Measurements from ENCODE around the gene EPHA3.

DNA sequence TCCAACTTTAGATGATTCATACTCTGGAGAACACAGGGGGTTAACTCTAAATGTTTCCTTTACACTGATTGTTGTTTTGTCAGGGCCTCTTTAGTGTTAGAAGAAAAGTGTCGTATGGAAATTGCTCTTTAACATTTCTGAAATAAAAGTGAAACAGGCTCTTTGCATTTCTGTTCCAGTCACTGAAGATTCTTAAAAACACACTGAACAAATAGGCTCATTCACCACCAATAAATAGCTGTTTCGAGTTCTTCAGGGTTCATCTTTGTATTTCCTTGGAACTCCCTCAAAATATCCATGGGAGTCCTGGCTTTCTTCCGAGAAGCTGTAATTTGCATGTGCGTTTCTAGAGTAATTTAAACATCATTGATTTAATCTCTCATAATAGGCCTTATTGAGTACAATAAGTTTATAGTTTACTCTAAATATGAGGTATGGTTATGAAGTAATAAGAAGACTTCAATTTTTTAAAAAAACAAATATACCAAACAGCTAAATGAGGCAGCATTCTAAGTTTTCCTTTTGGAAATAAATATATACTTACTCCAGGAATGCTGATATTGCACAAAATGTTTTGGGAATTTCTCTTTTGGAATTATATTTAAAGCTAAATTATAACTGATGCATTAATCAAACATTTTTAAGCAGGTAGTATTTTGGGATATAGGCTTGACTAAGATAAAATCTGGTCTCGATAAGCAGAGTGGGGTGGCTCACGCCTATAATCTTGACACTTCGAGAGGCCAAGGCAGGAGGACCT lies 327.4 kb downstream of the EPHA3 start:
- TF ChIP-seq MXD4 (CRISPR knock-in tag; IDR thresholded peaks at IDR 0.05; ENCODE audit: borderline replicate concordance), result no peak
- no peak for TF ChIP-seq CTCF (IDR thresholded peaks at IDR 0.05)
- no peak for TF ChIP-seq RELA (CRISPR knock-in tag; IDR thresholded peaks at IDR 0.05; ENCODE audit: borderline replicate concordance)
- TF ChIP-seq, protein P1, sequence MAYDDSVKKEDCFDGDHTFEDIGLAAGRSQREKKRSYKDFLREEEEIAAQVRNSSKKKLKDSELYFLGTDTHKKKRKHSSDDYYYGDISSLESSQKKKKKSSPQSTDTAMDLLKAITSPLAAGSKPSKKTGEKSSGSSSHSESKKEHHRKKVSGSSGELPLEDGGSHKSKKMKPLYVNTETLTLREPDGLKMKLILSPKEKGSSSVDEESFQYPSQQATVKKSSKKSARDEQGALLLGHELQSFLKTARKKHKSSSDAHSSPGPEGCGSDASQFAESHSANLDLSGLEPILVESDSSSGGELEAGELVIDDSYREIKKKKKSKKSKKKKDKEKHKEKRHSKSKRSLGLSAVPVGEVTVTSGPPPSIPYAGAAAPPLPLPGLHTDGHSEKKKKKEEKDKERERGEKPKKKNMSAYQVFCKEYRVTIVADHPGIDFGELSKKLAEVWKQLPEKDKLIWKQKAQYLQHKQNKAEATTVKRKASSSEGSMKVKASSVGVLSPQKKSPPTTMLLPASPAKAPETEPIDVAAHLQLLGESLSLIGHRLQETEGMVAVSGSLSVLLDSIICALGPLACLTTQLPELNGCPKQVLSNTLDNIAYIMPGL (CRISPR knock-in tag; IDR thresholded peaks at IDR 0.05), result no peak
- no peak for TF ChIP-seq ZNF396 (CRISPR knock-in tag; IDR thresholded peaks at IDR 0.05; ENCODE audit: borderline replicate concordance)
- no peak for TF ChIP-seq NR2C2 (CRISPR knock-in tag; IDR thresholded peaks at IDR 0.05)
- no peak for TF ChIP-seq CREM (CRISPR knock-in tag; IDR thresholded peaks at IDR 0.05)
- TF ChIP-seq TP53 (CRISPR knock-in tag; IDR thresholded peaks at IDR 0.05), result no peak
- TF ChIP-seq, protein P2, sequence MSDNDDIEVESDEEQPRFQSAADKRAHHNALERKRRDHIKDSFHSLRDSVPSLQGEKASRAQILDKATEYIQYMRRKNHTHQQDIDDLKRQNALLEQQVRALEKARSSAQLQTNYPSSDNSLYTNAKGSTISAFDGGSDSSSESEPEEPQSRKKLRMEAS (CRISPR knock-in tag; IDR thresholded peaks at IDR 0.05), result no peak
- TF ChIP-seq TCF7 (CRISPR knock-in tag; IDR thresholded peaks at IDR 0.05; ENCODE audit: low read depth), result no peak
- no peak for TF ChIP-seq KAT7 (CRISPR knock-in tag; IDR thresholded peaks at IDR 0.05; ENCODE audit: borderline replicate concordance)
- no peak for TF ChIP-seq ZNF121 (CRISPR knock-in tag; IDR thresholded peaks at IDR 0.05)
- TF ChIP-seq, protein P3, sequence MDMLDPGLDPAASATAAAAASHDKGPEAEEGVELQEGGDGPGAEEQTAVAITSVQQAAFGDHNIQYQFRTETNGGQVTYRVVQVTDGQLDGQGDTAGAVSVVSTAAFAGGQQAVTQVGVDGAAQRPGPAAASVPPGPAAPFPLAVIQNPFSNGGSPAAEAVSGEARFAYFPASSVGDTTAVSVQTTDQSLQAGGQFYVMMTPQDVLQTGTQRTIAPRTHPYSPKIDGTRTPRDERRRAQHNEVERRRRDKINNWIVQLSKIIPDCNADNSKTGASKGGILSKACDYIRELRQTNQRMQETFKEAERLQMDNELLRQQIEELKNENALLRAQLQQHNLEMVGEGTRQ (CRISPR knock-in tag; IDR thresholded peaks at IDR 0.05), result no peak

Data from WTC11 (cell line).